Karpas-422 (cell line): Measurements from ENCODE around the gene ATRIP. TPM values are rescaled to one million over a fixed set of nuclear protein-coding genes. Genes with fewer than 3 reads are reported as not detected.
"Not testable (repeated sequence)": the region's sequence is repeated elsewhere in the genome, so short reads cannot be mapped to it uniquely, and the experiment has no call there.

ENCODE experiments used
- DNase-seq: peaks from one replicate; pipeline ENCODE4 v3.0.0-alpha.2; 2015
- H2AFZ ChIP-seq: fragments of 200-600 bp; sonication (generic); 2 replicates; pipeline ENCODE4 v1.6.1; 2014; ENCODE audit warnings: antibody characterized with exemption, low read length, mixed read lengths
- H3K27ac ChIP-seq: fragments of 200-600 bp; sonication (generic); 2 replicates; pipeline ENCODE4 v1.5.1; 2014; ENCODE audit warnings: mild to moderate bottlenecking, low read length, moderate library complexity
- H3K27me3 ChIP-seq: fragments of 200-600 bp; sonication (generic); 2 replicates; pipeline ENCODE4 v1.6.1; 2014; ENCODE audit warnings: low read length, mixed read lengths
- H3K36me3 ChIP-seq: fragments of 200-600 bp; sonication (generic); 2 replicates; pipeline ENCODE4 v1.6.1; 2014; ENCODE audit warnings: low read length, mixed read lengths; ENCODE audit not compliant: insufficient read depth
- H3K4me1 ChIP-seq: fragments of 200-600 bp; sonication (generic); 2 replicates; pipeline ENCODE4 v1.6.1; 2014; ENCODE audit warnings: mild to moderate bottlenecking, low read length, mixed read lengths
- H3K4me2 ChIP-seq: fragments of 200-600 bp; sonication (generic); 2 replicates; pipeline ENCODE4 v1.6.1; 2014; ENCODE audit warnings: low read length, low read depth, mild to moderate bottlenecking; ENCODE audit not compliant: poor library complexity, severe bottlenecking
- H3K4me3 ChIP-seq: fragments of 200-600 bp; sonication (generic); 2 replicates; pipeline ENCODE4 v1.5.1; 2014; ENCODE audit warnings: mild to moderate bottlenecking, antibody characterized with exemption, low read length, mixed read lengths
- H3K79me2 ChIP-seq: fragments of 200-600 bp; sonication (generic); 2 replicates; pipeline ENCODE4 v1.6.1; 2014; ENCODE audit warnings: mild to moderate bottlenecking, low read length, mixed read lengths
- H3K9ac ChIP-seq: fragments of 200-600 bp; sonication (generic); 2 replicates; pipeline ENCODE4 v1.6.0; 2014; ENCODE audit warnings: low read length
- H3K9me2 ChIP-seq: fragments of 200-600 bp; sonication (generic), shearing (Covaris generic); replicated peaks from 2 replicates; pipeline ENCODE4 v1.6.0; 2014; ENCODE audit warnings: mild to moderate bottlenecking, low read length, moderate library complexity; ENCODE audit not compliant: insufficient read depth
- H3K9me3 ChIP-seq: fragments of 300-700, 200-600 bp; sonication (generic); 2 replicates; pipeline ENCODE4 v1.6.1; 2014; ENCODE audit warnings: low read length, mixed read lengths
- H4K20me1 ChIP-seq: fragments of 200-600 bp; sonication (generic); 2 replicates; pipeline ENCODE4 v1.6.1; 2014; ENCODE audit warnings: mild to moderate bottlenecking, antibody characterized with exemption, low read length, low read depth; ENCODE audit not compliant: insufficient read depth
- total RNA-seq: library from RNA; depleted of rRNA; stranded (reverse); fragments of >200 nt; shearing (Covaris generic); gene quantifications from 2 replicates; pipeline ENCODE4 v1.2.3, GENCODE V29; 2014; ENCODE audit warnings: low replicate concordance

The ATRIP gene
- total RNA-seq, 1 experiment from 2014 or later, result 7.3 TPM

GRCh38 chr3:48477959-48478520, 31.5 kb downstream of the ATRIP start:
- Histone ChIP-seq H3K27ac (no peak overlapping the region), H3K9me2 (no peaks in the 10 kb centered on the region), H3K27me3 (no peaks in the 10 kb centered on the region), H3K4me3 (no peak overlapping the region), H3K36me3 (no peaks in the 10 kb centered on the region), H2AFZ (no peak overlapping the region), H3K79me2 (no peaks in the 10 kb centered on the region), H3K9ac (no peak overlapping the region), H3K4me2 (no peak overlapping the region), H4K20me1 (no peaks in the 10 kb centered on the region), H3K9me3 (no peaks in the 10 kb centered on the region), H3K4me1 (peaks cover 12% of the 10 kb centered on the region)
- no peak for DNase-seq

- H4K20me1 ChIP-seq, result no peaks in the 10 kb centered on the region
- no peaks in the 10 kb centered on the region for H3K27me3 ChIP-seq
- no peak overlapping the region for H3K27ac ChIP-seq
- H2AFZ ChIP-seq, result no peak overlapping the region
- no peaks in the 10 kb centered on the region for H3K36me3 ChIP-seq
- H3K4me1 ChIP-seq, result peaks cover 5% of the 10 kb centered on the region; the same call in 1 of the 2 replicates
- DNase-seq, result no peak
- H3K9ac ChIP-seq, result no peak overlapping the region
- no peaks in the 10 kb centered on the region for H3K79me2 ChIP-seq
- no peak overlapping the region for H3K4me3 ChIP-seq
- H3K9me3 ChIP-seq, result no peaks in the 10 kb centered on the region
- no peak overlapping the region for H3K4me2 ChIP-seq
- H3K9me2 ChIP-seq, result no peaks in the 10 kb centered on the region
Observed at GRCh38 chr3:48478626-48479555, 32.4 kb downstream of the ATRIP start.

- not testable (repeated sequence) for H3K27me3 ChIP-seq, H4K20me1 ChIP-seq, H3K27ac ChIP-seq, H3K4me1 ChIP-seq, H3K4me2 ChIP-seq, H3K9me3 ChIP-seq, DNase-seq, H3K4me3 ChIP-seq, H3K36me3 ChIP-seq, H3K79me2 ChIP-seq, H3K9me2 ChIP-seq, H2AFZ ChIP-seq, H3K9ac ChIP-seq
Observed at GRCh38 chr3:48480891-48481290, 34.4 kb downstream of the ATRIP start.

DNA sequence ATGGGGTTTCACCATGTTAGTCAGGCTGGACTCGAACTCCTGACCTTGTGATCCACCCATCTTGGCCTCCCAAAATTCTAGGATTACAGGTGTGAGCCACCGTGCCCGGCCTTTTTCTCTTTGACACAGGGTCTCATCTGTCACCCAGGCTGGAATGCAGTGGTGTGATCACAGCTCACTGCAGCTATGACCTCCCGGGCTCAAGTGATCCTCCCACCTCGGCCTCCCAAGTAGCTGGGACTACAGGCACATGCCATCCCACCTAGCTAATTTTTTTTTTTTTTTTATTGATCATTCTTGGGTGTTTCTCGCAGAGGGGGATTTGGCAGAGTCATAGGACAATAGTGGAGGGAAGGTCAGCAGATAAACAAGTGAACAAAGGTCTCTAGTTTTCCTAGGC, 36.3 kb downstream of the ATRIP start:
- not testable (repeated sequence) for H4K20me1 ChIP-seq, H3K27ac ChIP-seq, H3K9me3 ChIP-seq, H3K9ac ChIP-seq, H2AFZ ChIP-seq, H3K9me2 ChIP-seq, DNase-seq, H3K4me3 ChIP-seq, H3K4me1 ChIP-seq, H3K79me2 ChIP-seq, H3K27me3 ChIP-seq, H3K4me2 ChIP-seq, H3K36me3 ChIP-seq

DNA sequence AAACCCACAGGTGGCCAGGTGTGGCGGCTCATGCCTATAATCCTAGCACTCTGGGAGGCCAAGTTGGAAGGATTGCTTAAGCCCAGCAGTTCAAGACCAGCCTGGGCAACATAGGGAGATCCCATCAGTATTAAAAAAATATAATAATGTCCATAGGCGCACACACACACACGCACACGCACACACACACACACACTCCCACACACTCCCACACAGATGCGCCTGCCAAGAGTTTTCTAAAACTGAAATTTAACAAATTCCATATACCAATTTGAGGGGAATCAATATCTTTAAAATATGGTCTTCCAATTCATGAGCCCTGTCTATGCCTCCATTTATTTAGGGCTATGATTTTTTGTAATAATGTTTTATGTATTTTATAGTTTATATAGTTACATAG, 40.4 kb downstream of the ATRIP start:
- H3K9ac ChIP-seq, result no peak overlapping the region
- DNase-seq, result no peak
- peaks cover 7% of the 10 kb centered on the region for H3K4me1 ChIP-seq
- H4K20me1 ChIP-seq, result no peaks in the 10 kb centered on the region
- H3K79me2 ChIP-seq, result no peaks in the 10 kb centered on the region
- no peak overlapping the region for H3K4me3 ChIP-seq
- no peak overlapping the region for H3K4me2 ChIP-seq
- H3K9me3 ChIP-seq, result no peaks in the 10 kb centered on the region
- no peaks in the 10 kb centered on the region for H3K9me2 ChIP-seq
- H3K27ac ChIP-seq, result no peak overlapping the region
- H3K36me3 ChIP-seq, result no peaks in the 10 kb centered on the region
- H2AFZ ChIP-seq, result no peak overlapping the region
- H3K27me3 ChIP-seq, result no peaks in the 10 kb centered on the region

- Histone ChIP-seq H4K20me1 (no peaks in the 10 kb centered on the region), H3K27me3 (no peaks in the 10 kb centered on the region), H3K4me3 (peak overlapping the region; percentile 58), H3K9ac (peak overlapping the region; percentile 70), H3K36me3 (no peaks in the 10 kb centered on the region), H2AFZ (peak overlapping the region; percentile 93; the same call in 1 of the 2 replicates), H3K4me1 (peaks cover 25% of the 10 kb centered on the region), H3K9me2 (no peaks in the 10 kb centered on the region), H3K9me3 (no peaks in the 10 kb centered on the region), H3K79me2 (no peaks in the 10 kb centered on the region), H3K4me2 (peak overlapping the region; percentile 71), H3K27ac (peak overlapping the region; percentile 98)
- DNase-seq, result peak; percentile 96
Observed at GRCh38 chr3:48492461-48493202, 46.1 kb downstream of the ATRIP start.

GRCh38 chr3:48493203-48493501, 46.6 kb downstream of the ATRIP start:
- Histone ChIP-seq H3K36me3 (no peaks in the 10 kb centered on the region; the same call in 1 of the 2 replicates), H3K27ac (peak overlapping the region; percentile 98), H3K4me1 (peaks cover 25% of the 10 kb centered on the region), H3K9me2 (no peaks in the 10 kb centered on the region), H3K9ac (peak overlapping the region; percentile 70; the same call in 1 of the 2 replicates), H3K4me2 (peak overlapping the region; percentile 71), H3K9me3 (0 out of 2 replicates have a peak, but pooled peaks cover under 1% of the 10 kb centered on the region), H4K20me1 (no peaks in the 10 kb centered on the region), H3K79me2 (no peaks in the 10 kb centered on the region), H2AFZ (peak overlapping the region; percentile 93; the same call in 1 of the 2 replicates), H3K4me3 (peak overlapping the region; percentile 58; the same call in 1 of the 2 replicates), H3K27me3 (no peaks in the 10 kb centered on the region)
- DNase-seq, result peak; percentile 63

GRCh38 chr3:48500656-48501055, 54.1 kb downstream of the ATRIP start:
- no peaks in the 10 kb centered on the region for H3K9me2 ChIP-seq
- no peak overlapping the region for H3K4me2 ChIP-seq
- no peaks in the 10 kb centered on the region for H3K79me2 ChIP-seq
- no peak overlapping the region for H3K27ac ChIP-seq
- no peaks in the 10 kb centered on the region for H4K20me1 ChIP-seq
- no peak for DNase-seq
- no peaks in the 10 kb centered on the region; the same call in 1 of the 2 replicates for H3K36me3 ChIP-seq
- H3K9me3 ChIP-seq, result 0 out of 2 replicates have a peak, but pooled peaks cover 3% of the 10 kb centered on the region
- H3K4me3 ChIP-seq, result no peak overlapping the region
- H3K27me3 ChIP-seq, result no peaks in the 10 kb centered on the region
- peaks cover 29% of the 10 kb centered on the region for H3K4me1 ChIP-seq
- no peak overlapping the region; the same call in 1 of the 2 replicates for H2AFZ ChIP-seq
- H3K9ac ChIP-seq, result no peak overlapping the region
